GM21381 (cell line): ENCODE measurements around the gene COL28A1.
"Not testable (repeated sequence)": the region's sequence is repeated elsewhere in the genome, so short reads cannot be mapped to it uniquely, and the experiment has no call there.

Experiments
- ATAC-seq: cut with Tn5 transposase; IDR thresholded peaks from one replicate; pipeline ENCODE4 v1.9.1; 2021; ENCODE audit warnings: mild to moderate bottlenecking, moderate library complexity; ENCODE audit not compliant: unreplicated experiment

The COL28A1 gene

DNA sequence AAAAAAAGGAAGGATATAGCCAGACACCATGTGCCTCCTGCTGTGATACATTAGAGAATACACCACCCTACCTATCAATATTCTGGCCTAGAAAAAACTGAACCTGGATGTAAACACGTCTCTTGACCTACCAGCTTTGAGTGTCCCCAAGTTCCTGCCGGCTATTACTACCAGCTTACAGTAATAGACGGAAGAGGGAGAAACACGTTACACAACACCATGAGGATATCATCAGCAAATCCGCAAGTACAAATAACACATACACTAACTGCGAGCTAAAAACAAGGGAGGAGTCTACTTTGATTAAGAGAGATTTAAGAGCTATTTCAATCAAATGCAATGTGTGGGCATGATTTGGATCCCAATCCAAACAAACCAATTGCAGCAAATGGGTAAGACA is 113.0 kb downstream of the COL28A1 start:
- ATAC-seq, result no peak

DNA sequence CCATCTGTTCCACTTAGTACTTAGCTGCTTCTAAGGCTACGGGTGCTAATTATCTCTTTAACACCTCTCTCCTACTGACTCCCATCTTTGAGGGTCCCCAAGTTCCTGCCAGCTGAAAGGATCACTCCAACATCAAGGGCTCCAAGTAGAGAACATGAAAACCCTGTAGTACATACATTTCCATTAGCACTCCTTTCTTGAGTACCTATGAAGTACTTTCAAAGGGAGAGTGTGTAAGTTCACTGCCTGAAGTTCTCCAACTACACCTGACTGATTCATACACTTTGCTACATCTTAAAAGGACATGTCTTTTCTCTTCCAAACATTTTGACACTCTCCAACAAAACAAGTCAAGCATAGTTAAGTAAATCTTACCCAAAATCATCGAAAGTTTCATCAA is 113.8 kb downstream of the COL28A1 start:
- no peak for ATAC-seq

DNA sequence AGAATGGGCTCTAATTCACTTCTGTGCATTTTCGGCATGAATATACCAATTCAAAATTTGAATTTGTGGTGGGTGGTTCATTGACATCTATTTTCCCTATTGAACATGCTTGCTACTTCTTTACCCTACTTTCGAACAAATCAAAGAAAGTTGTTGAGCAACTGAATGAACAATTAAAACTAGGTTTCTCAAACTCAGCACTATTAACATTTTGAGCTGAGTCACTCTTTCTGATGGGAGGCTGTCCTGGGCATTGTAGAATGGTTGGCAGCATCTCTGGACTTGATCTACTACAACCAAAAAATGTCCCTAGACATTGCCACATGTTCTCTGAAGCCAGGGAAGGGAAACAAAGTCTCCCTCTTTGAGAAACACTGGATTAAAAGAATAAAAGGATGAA is 116.7 kb downstream of the COL28A1 start:
- ATAC-seq, result no peak

DNA sequence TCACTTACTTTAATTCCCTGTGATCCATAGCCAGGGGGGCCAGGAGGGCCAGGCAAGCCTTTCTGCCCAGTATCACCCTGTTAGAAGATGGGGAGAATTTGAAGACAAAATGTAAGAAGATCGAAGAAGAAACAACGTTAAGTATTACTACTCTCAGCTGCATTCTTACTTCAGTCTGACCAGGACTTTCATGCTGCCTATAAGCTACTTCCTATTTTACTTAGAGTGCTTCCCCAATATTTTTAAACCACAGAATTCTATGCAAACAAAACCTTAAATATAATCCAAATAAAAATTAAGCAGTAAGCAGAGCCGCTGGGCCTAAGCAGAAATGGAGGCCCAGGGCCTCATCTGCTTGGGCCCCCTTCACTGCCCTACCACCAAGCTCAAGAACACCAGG is 117.8 kb downstream of the COL28A1 start:
- no peak for ATAC-seq

DNA sequence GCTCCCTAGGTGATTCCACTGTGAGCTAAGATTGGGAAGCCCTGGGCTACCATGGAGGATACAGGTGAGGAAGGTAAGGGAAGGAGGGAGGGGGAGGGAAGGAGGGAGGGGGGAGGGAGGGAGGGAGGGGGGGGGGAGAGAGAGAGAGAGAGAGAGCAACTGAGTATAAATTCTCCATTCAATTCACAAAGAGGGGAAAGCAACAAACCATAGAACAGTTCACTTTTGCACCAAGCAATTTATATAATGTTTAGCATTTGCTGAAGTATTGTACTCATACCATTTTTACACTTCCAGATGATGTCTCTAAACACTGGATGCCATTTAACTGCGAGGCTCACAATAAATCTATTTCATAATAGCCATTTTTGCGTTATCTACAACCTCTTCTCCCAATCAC is 118.3 kb downstream of the COL28A1 start:
- ATAC-seq, result no peak

DNA sequence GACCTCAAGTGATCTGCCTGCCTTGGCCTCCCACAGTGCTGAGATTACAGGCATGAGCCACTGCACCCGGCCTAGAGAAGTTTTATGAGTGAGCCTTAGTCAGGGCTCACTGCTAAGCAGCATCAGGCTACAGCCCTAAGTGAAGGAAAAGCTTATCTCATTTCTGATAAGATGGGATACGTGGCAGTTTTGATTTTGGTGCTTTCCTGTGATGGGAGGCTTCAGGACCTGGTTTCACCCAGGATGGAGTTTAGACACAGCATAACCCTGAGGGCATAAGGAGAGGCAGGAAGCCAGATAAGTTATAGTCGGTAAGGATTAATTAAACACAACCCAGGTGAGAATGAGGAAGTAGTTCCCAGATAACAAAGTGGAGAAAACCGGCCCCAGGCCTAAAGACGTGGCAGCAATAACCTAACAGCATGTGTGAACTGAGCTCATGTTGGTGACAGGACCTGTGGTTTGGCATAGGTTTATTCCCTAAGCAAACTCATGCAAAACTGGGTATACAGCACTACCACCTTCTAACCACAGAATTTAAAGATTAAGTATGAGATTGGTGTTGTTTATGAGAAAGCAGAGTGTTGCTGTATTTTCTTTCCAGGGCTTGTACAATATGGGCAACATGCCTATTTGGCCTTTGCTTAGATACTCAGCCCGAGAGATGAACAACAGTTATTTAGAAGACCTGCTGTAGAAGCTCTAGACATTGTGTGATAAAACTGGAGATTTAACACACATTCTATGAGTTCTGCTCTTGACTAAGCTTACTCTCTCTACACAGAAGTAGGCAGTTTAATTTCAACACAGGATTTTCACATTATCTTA is 119.4 kb downstream of the COL28A1 start:
- ATAC-seq, result peak; percentile 71

DNA sequence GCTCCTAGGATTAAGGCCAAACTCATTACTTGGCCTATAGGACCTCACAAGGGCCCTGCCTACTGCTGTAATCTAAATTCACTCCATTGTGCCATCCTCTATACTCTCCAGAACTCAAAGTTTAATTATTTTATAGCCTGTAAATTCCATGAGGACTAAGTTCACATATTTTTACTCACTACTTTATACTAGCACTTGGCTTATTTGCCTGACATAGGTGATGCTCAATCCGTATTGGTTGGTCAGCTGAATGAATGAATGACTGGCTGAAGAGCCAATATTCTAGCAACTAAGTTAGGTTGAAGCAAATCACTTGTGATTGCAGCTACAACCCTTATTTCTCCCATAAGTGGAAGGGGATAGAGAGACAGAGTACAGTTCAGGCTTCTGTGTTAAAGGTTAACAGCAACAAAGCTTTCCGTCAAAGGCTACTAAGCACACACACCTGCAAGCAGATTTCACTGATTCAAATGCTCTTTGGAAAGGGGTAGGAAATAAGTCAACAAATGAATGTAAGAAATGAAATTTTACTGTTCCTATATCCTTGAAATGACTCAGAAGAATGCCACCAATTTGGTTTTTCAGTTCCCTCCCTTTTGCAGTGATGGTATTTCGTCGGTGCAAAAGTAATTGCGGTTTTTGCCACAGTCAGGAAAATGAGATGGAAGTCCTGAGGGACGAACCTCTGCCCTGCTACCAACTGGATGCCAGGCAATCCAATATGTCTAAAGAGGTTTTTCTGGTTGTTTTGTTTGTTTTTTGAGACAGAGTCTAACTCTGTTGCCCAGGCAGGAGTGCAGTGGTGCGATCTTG is 120.7 kb downstream of the COL28A1 start:
- ATAC-seq, result no peak

DNA sequence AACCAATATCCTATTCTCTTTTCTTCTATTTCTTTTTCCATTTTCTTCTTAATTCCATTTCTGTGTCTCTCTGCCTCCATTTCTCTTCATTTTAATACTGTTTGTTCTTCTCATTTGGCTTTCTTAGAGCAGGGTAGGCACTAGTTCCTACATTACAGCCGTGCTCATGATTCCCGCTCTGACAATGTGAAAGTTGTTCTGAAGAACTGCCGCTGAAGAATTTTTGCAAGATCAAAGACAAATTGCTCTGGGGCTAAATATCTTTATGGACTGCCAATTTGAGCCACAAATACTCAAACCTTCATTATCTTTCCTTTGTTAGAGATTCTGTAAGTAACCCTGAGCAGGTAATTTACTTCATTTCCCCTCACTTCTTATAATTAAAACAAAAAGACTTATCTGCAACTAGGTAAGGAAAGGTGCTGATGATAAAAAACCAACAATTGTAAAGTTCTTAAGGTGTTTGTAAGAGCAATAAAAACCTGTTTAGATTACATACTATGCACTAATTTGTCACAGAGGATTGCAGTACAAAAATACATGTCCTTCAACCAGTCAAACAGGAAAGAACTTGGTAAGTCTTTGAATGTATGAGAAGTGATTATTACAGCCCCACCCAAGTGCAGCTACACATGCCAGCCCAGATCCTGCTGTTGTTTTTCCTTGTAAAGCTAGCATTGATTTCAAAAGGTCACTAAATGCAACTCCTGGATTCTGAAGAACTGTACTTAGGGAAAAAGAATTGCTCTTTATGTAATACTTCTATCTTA is 127.5 kb downstream of the COL28A1 start:
- ATAC-seq, result no peak

DNA sequence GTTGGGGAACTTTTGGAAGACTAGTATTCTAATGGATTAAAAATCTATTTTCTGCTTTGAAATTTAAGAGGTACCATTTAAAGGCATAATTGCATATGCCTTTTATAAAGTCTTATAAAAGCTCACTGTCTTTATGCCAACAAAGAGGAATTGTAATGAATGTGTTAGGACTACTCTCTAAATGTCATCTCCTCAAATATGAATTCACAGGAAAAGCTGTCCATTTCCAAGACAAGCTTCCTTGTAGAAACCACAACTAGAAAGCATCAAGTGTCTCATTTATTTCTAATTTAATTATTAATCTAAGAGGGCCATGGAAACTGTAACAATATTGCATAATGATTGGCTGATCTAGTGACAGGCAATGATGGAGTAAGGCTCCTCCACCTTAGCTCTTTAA is 130.2 kb downstream of the COL28A1 start:
- no peak for ATAC-seq

DNA sequence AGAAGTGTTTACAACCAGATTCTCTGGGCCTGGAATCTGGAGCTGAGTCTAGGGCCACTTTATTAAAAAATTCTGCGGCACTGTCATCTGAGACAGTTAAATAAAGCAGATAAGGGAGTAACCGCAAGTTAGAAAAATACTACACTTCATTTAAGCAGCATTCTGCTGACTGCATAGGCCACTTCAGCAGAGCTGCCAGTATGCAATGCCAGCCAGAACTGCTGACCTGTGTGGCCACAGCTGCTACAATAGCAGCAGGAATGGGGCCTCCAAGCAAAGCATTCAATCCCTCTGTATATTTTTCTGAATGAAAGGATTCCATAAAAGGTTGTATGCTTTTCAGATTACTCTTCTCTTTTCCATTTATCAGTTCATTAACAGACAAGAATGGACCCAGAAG is 136.0 kb downstream of the COL28A1 start:
- ATAC-seq, result no peak

DNA sequence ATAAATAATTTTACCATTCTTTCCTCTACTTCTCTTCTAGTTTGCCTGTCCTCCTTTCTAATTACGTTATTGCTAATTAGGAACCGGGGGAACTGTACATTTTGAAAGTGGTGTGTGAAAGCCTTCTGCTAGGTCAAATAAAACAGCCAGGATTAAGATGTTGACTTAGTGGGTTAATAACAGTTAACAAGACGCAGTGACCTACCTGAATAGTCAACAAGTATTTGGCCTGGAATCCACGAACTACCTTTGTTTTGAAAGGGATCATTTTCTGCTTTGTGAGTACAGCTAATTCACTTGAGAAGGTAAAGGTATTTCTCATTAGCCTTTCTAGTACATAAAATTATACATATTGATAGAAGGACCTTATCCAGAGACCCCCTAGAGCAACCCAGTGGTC is 139.9 kb downstream of the COL28A1 start:
- no peak for ATAC-seq

DNA sequence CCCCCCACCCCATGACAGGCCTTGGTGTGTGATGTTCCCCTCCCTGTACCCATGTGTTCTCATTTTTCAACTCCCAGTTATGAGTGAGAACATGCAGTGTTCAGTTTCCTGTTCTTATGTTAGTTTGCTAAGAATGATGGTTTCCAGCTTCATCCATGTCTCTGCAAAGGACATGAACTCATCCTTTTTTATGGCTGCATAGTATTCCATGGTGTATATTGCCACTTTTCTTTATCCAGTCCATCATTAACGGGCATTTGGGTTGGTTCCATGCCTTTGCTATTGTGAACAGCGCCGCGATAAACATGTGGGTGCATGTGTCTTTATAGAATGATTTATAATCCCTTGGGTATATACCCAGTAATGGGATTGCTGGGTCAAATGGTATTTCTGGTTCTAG is 147.5 kb downstream of the COL28A1 start:
- not testable (repeated sequence) for ATAC-seq

DNA sequence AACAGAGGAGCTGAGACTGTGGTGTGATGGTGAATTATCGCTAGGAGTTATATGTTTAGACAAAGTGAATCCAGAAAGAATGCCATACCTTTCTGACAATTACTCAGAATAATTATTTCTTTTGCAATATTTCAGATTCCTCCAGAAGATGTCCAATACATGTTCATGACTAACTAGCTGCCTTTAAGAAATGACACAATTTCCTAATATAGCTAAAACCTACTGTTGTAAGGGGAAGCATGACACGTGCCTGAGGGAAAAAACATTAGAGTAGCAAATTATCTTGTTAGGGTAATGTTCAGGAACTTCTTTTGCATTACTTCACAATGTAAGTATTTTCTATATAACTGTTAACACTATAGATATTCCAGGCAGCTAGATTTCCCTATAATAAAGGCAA is 150.3 kb downstream of the COL28A1 start:
- no peak for ATAC-seq

DNA sequence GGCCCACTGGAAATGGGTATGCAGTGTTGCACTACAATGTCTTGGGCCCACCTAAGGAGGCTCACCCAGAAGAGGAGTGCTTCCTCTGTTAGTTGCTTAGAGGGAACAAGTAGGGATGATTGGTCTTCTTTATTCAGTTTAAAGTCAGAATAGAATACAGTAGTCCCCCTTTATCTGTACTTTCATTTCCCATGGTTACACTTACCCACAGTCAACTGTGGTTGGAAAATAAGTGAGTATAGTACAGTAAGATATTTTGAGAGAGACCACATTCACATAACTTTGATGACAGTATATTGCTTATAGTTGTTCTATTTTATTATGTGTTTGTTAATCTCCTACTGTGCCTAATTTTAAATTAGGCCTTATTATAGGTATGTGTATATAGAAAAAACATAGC is 151.4 kb downstream of the COL28A1 start:
- no peak for ATAC-seq

DNA sequence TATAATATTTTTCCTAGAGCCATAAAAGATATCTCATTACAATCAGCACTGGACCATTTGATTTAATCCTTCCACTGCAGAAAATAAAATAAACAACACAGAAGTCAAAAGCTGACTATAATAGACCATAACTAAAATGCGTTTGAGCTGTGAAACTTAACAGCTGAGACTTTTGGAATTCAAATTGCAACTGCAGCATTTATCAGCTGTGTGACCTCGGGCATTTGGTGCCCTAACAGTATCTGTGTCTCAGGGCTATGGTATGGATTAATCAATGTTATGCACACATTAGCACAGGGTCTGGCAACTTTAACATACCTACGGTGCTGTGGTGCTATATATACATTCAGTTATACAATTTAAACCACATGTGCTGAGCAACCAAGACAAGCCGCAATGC is 160.1 kb downstream of the COL28A1 start:
- ATAC-seq, result no peak

DNA sequence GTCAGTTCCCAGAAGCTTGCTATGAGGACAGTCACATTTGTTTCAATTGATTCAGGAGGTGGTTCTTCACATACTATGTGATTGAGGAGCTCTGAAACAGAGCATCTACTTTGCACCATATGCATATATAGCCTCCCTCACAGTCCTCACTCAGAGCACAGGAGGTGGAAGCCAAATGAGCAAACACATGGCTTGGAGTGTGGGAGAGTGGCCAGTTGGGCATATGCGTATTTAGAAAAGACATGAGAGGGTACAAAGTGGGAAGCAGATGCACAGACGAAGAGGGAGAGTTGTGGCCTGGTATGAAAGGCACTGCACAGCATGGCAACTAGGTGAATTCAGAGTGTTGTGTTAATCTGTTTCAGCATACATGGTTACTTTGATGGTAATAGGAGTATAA is 165.6 kb downstream of the COL28A1 start:
- no peak for ATAC-seq

DNA sequence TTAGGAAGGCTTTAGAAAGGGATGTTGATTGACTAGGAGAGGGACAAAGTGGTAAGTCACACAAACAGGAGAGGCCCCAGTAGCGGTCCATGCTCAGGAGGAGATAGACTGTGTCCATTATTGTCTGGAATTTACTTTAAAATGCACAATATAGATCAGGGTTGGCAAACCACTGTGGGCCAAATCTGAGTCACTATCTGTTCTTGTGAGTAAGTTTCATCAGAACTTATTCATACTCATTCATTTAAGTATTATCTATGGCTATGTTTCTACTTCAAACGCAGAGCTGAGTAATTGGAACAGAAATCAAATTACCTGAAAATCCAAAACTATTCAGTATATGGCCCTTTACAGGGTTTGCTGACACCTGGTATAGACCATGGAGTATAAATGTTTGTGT is 166.5 kb downstream of the COL28A1 start:
- ATAC-seq, result no peak

DNA sequence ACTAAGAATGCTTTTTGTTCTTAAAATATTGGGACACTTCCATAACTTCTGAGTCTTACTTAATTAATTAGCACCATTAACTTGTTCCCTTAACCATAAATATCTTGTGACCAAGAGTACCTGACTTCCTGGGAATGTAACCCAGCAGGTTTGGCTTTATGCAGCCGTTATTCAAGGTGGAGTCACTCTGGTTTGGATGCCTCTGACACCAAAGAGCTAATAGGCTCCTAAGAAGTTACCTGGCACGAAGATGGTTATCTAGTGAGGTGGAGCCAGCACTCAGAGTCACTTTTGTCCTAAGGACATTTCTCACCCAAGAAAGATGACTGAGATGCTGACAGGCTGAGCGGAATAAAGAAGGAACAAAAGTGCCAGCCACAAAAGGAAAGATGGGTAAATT is 181.0 kb downstream of the COL28A1 start:
- ATAC-seq, result no peak

DNA sequence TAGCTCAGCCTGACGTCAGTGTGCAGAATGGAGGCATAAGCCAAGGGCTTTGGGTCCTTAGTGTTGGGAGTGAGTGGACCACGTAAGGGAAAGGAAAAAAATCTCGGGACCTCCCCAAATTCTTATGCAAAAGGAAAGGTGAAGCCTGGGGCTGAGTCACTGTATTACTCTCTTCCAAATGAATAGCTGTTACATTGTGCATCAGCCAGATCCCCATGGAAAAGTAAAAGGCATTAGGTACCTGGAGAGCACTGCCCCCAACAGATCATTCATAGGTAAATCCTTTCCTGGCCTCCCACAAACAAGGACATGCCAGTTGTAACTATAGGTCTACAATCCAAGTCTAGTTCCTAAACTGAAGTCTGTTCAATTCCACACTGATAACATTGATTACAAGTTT is 182.8 kb downstream of the COL28A1 start:
- no peak for ATAC-seq

DNA sequence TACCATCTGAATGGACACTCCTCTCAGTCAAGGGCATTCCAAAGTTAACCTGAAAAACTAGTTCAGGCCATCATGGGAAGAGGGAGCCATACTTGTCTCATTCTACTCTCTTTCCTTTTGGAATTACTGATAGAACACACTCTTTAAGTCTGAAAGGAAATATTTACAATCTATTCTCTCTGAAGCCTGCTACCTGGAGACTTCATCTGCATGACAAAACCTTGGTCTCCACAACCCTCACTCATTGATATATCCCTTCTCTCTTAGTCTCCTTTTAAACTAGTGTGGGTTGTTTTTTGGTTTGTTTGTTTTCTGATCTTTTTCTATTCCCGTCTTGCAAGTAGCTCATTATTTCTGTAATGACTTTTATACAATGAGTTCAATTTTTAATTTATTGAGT is 183.8 kb downstream of the COL28A1 start:
- ATAC-seq, result no peak

DNA sequence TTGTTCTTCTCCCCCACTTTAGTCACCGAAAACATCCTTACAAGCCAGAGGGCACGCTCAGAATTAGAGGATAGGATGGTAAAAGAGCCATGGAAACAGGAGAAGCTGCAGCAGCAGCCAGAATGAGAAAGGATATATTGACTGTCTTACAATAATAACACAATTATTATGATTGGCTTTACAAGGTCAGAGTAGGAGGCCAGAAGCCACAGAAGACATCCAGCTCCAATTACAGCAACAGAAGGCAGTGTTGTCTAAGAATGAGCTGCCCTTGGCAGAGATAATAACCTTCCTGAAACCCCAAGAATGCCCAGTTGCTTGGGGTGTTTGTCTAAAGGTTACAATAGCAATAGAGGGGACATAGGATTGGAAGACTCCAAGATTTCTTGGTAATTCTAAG is 184.5 kb downstream of the COL28A1 start:
- no peak for ATAC-seq

DNA sequence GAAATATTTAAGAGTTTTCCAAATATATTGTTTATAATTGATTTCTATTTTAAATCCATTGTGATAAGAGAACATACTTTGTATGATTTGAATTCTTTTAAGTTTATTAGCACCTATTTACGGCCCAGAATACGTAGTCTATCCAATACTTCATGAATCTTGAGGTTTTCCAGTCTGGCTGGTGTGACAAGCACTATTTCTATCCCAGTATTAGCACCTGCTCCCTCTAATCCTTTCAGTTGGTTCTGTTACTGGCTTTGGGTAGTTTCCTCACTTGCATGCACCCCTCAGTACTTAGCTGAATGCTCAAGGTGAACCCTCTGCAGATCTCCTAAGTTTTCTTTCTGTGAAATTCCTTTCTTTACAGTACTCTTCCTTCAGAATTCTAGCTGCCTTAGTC is 186.5 kb downstream of the COL28A1 start:
- no peak for ATAC-seq
